Activated CD8-positive, alpha-beta memory T cell treated with anti-CD3 and anti-CD28 coated beads for 48 hours (primary cell): ENCODE results near the gene DSG3.

Experiments
- DNase-seq, 3 experiments: peaks; one replicate each; pipeline ENCODE4 v3.0.0-alpha.2; 2020; ENCODE audit warnings: low read depth in 2 of 3, low spot score in 2 of 3

DSG3 gene

GRCh38 chr18:31430072-31430471 lies 17.5 kb upstream of the DSG3 start:
- DNase-seq: no peak

GRCh38 chr18:31430554-31430953 lies 17.0 kb upstream of the DSG3 start:
- no peak for DNase-seq

GRCh38 chr18:31432316-31432715 lies 15.2 kb upstream of the DSG3 start:
- DNase-seq: no peak

GRCh38 chr18:31436825-31437224 lies 10.7 kb upstream of the DSG3 start:
- DNase-seq: no peak

GRCh38 chr18:31438402-31438801 lies 9.1 kb upstream of the DSG3 start:
- DNase-seq: no peak

- no peak for DNase-seq
Observed at GRCh38 chr18:31439807-31440325, 7.7 kb upstream of the DSG3 start.

GRCh38 chr18:31440787-31441186 lies 6.8 kb upstream of the DSG3 start:
- no peak for DNase-seq

GRCh38 chr18:31441493-31441892 lies 6.0 kb upstream of the DSG3 start:
- DNase-seq: no peak

- DNase-seq: no peak
Observed at GRCh38 chr18:31444142-31444541, 3.4 kb upstream of the DSG3 start.

- DNase-seq: no peak
Observed at GRCh38 chr18:31445908-31446307, 1.6 kb upstream of the DSG3 start.

GRCh38 chr18:31446854-31447253 lies 687 bp upstream of the DSG3 start:
- no peak for DNase-seq

GRCh38 chr18:31450409-31450808 lies 2.9 kb downstream of the DSG3 start:
- DNase-seq: no peak

GRCh38 chr18:31451625-31452024 lies 4.1 kb downstream of the DSG3 start:
- DNase-seq: no peak

GRCh38 chr18:31454066-31454708 lies 6.6 kb downstream of the DSG3 start:
- DNase-seq: no peak

- no peak for DNase-seq
Observed at GRCh38 chr18:31469629-31470028, 22.1 kb downstream of the DSG3 start.

GRCh38 chr18:31478688-31479087 lies 31.1 kb downstream of the DSG3 start:
- DNase-seq: no peak

GRCh38 chr18:31482051-31482450 lies 34.5 kb downstream of the DSG3 start:
- DNase-seq: no peak

GRCh38 chr18:31483396-31483795 lies 35.9 kb downstream of the DSG3 start:
- no peak for DNase-seq

- DNase-seq: no peak
Observed at GRCh38 chr18:31484461-31484860, 36.9 kb downstream of the DSG3 start.

- no peak for DNase-seq
Observed at GRCh38 chr18:31486165-31486564, 38.6 kb downstream of the DSG3 start.

GRCh38 chr18:31487246-31488015 lies 39.9 kb downstream of the DSG3 start:
- DNase-seq: no peak

- no peak for DNase-seq
Observed at GRCh38 chr18:31489311-31489710, 41.8 kb downstream of the DSG3 start.

- DNase-seq: no peak
Observed at GRCh38 chr18:31490387-31490786, 42.8 kb downstream of the DSG3 start.
